Measurements from ENCODE around the gene ANXA1. TPM values are rescaled to one million over a fixed set of nuclear protein-coding genes. Genes with fewer than 3 reads are reported as not detected.

Gene ANXA1
- total and polyA plus RNA-seq, 2 experiments from 2014 or later: 4.9 to 5.8 TPM

- ATAC-seq: no peak
- H3K4me3 ChIP-seq: no peak overlapping the region
- Mint-ChIP-seq H3K36me3 (ENCODE audit: low read depth) (no peaks in the 10 kb centered on the region), H3K9me3 (no peaks in the 10 kb centered on the region), H3K27me3 (ENCODE audit: insufficient read depth, low read depth, poor library complexity) (no peaks in the 10 kb centered on the region), H3K4me3 (no peak overlapping the region), H3K4me1 (peaks cover 48% of the 10 kb centered on the region), H3K27ac (no peak overlapping the region)
- no peaks in the 10 kb centered on the region for H3K9me2 ChIP-seq (ENCODE audit: insufficient read depth)
- no peak overlapping the region for H3K27ac ChIP-seq (ENCODE audit: low read depth)
- H4K20me1 ChIP-seq (replicated peaks; ENCODE audit: insufficient read depth): no peaks in the 10 kb centered on the region
- peaks cover 33% of the 10 kb centered on the region for H3K4me1 ChIP-seq (ENCODE audit: insufficient read depth)
- H3F3A ChIP-seq (replicated peaks; ENCODE audit: low read depth): no peaks in the 10 kb centered on the region
- H3K27me3 ChIP-seq (ENCODE audit: insufficient read depth): no peaks in the 10 kb centered on the region
- no peak overlapping the region for H3K4me2 ChIP-seq
- H3K36me3 ChIP-seq (ENCODE audit: insufficient read depth): no peaks in the 10 kb centered on the region
- TF ChIP-seq REST (IDR thresholded peaks at IDR 0.05; ENCODE audit: unreplicated experiment) (no peak), POLR2AphosphoS5 (IDR thresholded peaks at IDR 0.05; ENCODE audit: low read depth) (no peak), ZNF462 (CRISPR knock-in tag; IDR thresholded peaks at IDR 0.05) (no peak)
- no peak for DNase-seq (ENCODE audit: low spot score)
- no peaks in the 10 kb centered on the region for H3K79me2 ChIP-seq (replicated peaks; ENCODE audit: insufficient read depth)
- no peak overlapping the region for H2AFZ ChIP-seq
Observed at GRCh38 chr9:73156865-73157187, 5.2 kb downstream of the ANXA1 start.
